Activated T-helper 1 cell treated with Interleukin-2 at 50 U/mL for 16 hours (primary cell): ENCODE data around the gene MTA1.
A peak's percentile ranks its signal among the peaks of the same experiment; 100 is the strongest.

Source experiments
- DNase-seq: peaks from one replicate; pipeline ENCODE4 v3.0.0-alpha.2; 2020; ENCODE audit warnings: low read depth

Gene MTA1

GRCh38 chr14:105487986-105488777 lies 68.6 kb downstream of the MTA1 start:
- DNase-seq, result no peak

DNA sequence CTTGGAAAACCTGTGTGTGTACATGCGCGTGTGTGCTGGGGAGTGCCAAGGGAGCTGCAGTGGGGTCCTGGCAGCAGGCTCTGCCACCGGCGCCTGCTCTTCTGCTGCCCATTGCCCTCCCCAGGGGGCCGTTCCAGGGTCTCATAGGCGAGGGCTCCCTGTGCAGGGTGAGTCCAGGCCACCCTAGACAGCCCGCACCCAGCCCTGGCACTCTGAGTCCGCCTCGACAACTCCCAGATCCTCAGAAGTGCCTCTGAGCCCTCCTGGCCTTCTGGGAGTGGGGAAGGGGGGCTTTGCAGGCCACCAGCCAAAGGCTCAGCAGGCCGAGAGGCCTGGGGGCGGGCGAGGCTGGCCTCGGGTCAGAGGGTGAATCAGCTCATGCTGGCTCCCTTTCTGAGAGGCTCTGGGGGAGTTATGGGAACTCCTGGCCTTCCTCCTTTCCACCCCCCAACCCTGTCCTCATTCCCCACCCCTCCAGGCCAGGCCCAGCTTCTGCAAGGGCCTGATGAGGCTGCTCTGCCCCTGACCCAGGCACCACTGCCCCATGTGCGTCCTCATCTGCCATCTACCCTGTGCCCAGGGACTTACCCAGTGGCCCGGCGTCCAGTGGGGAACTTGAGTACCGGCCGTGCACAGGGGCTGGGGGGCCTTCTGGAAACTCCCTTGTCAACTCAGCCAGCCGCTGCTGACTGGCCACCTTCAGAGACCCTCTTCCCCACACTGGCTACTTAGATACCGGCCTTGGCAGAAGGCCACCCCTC lies 69.3 kb downstream of the MTA1 start:
- no peak for DNase-seq

- DNase-seq, result peak; percentile 81
These were observed 70.1 kb downstream of the MTA1 start for GRCh38 chr14:105489542-105490266.

DNA sequence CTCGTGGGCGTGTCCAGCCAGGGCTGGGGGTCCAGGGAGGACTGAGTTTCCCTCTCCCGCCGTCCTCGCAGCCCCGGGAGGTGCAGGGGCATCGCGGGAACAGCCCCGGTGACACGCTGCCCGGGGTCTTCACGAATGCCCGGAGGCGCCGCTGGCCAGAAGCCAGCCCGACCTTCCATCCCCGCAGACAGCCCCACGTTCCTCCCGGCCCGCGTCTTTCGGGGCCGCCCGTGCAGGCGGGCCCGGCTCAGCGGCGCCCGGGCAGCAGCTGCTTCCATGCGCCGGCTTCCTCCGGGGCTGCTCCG lies 70.6 kb downstream of the MTA1 start:
- no peak for DNase-seq

GRCh38 chr14:105490572-105491365 lies 71.1 kb downstream of the MTA1 start, which contains the start of gene TEDC1:
Gene TEDC1 (plus strand): TSS chr14:105491246. CDS start chr14:105491376, 130 bp downstream.
- peak; percentile 98 for DNase-seq

- peak; percentile 70 for DNase-seq
These were observed 71.8 kb downstream of the MTA1 start for GRCh38 chr14:105491366-105491973.

GRCh38 chr14:105492031-105492970 lies 72.7 kb downstream of the MTA1 start:
- DNase-seq, result no peak

GRCh38 chr14:105492971-105493871 lies 73.6 kb downstream of the MTA1 start:
- no peak for DNase-seq

DNA sequence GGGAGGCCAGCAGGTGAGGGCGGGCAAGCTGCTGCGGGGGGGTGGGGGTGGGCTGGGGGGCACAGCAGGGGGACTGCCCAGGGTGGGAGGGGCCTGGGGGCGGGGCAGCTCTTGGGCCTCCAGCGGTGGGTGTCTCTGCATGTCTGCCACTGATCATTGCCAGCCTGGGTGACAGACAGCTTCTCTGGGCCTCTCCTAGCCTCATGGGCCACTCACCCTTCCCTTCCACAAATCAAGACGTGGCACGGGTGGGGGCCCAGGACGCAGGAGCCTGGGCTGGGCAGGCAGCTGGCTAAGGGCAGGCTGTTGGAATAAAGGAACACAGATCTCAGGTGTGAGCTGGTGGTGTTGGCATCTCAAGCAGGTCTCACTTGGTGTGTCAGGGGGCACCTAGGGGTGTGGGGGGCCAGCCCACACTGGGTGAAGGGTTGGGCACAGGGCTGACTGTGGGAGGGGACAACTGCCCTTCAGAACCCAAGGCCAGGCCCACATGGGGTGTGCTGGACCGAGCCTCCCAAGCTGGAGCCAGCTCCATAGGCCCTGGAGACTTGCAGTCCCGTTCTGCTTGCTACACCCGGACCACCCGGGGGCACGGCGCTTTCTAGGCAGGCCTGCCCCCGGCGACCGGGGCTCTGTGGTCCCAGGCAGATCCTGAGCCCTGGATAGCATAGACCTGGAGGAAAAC lies 74.4 kb downstream of the MTA1 start:
- no peak for DNase-seq

DNA sequence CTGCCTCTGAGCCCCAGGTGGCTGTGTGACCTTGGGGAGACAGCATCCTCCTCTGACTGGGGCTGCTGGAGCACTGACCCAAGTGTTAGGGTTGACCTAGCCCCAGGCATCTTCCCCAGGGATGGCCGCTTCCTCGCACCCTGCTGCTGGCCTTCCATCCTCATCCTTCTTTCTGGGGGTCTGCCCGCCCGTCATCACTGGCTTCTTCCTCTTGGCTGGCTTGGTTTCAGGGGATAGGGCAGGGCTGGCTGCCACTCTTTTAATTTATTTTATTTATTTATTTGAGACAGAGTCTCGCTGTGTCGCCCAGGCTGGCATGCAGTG lies 74.9 kb downstream of the MTA1 start:
- no peak for DNase-seq

DNA sequence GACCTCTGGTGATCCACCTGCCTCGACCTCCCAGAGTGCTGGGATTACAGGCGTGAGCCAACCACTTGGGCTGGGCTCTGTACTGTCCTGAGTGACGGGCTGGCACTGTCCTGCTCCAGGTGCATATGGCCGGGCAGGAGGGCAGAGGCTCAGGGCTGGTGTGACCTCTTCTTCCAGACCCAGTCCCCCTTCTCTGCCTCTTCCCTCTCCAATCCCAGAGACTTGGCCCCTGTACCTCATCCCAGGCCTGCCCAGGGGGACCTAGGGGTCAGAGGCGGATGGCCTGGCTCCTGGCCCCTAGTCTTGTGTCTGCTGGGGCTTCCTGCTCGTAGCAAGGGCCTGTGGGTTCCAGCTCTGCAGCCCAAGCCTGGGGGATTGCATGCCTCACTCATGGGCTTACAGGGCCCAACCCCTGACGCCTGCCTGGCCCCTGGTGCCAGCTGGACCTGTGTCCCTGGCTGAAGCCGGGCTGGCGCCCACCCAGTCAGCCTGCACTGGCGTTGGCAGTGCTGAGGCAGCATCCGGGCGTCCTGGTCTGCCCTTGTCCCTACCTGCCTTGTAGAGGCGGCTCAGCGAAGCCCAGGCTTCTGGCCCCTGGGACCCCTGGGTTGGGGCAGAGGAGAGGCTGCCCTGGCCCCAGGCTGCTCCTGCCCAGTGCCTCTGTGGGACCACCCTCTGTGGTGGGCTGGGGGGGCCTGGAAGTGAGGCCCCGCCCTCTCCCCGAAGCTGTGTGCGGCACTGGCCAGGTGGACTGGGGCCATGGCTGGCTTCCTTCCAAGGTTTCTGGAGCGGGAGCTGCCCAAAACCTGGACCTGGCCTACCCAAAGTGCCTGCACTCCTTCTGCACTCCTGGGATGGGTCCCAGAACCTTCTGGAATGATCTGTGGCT lies 75.7 kb downstream of the MTA1 start:
- no peak for DNase-seq

DNA sequence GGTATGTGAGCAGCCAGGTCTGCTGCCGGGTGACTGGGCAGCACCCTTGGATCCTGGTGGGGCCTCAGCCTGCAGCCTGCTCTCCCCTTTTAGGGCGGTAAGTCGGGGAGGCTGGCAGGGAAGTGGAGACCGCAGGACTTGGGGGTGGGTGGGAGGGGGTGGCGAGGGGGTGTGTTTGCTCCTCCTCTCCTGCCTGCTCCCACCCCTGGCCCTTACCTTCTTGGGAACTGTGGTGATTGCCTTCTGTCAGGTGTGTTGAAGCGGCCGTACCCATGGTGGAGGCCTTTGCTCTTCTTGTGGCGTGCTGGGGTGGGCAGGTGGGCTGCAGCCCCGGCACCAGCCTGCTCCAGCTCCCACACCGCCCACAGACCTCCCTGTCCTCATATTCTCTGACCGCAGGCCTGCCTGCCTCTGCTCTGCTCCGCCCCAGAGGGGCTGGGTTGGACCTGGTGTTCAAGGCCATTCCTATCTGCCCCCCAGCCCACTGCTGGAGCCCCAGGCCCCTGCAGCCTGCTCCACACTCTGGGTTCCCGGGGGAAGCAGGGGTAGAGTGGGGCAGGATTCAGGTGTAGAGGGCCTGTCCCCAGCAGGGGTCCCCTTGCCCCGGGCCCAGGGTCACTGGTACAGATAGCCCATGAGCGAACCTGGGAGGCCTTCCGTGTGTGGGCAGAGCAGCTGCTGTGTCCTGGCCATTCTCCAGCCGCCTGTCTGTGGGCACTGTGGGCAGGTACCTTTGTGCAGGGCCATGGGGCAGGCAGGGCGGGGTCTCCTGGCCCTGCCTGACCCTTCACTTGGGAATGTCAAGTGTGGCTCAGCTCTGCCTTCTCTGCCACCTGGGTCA lies 76.6 kb downstream of the MTA1 start:
- DNase-seq, result no peak

DNA sequence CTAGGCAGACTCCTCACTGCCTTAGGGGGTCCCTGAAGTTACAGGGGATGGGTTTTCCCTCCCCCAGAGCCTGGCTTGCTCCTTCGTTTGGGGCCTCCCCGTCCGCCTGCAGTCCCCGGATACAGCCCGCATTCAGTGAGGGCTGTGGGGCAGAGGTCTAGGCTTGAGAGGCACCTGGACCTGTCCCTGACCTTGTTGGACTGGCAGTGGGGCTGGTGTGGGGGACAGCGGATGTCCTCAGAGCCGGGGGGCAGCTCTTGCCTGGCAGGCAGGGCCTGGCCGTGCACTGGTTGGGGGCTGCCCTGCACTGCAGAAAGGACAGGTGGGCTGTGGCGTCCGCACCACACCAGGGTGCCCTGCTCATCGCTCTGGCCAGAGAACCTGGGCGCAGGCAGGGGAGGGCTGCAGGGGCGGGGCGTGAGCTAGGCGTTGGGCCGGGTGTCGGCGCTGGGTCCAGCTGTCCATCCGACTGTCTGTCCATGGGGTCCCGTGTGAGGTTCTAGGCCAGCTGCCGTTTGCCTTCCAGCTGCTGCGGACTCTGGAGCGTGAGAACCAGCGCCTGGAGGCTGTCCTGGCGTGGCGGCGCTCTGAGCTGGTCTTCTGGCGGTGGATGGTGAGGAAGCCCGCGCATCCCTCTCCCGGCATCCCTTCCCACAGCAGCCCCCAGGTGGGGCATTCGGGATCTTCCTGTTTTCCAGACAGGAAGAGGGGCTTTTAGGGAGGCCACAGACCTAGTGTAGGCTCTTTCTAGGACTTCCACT lies 77.4 kb downstream of the MTA1 start:
- DNase-seq, result no peak

GRCh38 chr14:105497671-105498429 lies 78.2 kb downstream of the MTA1 start:
- DNase-seq, result no peak
